GM23338 (cell line): Measurements from ENCODE around the gene IFTAP. TPM values are rescaled to one million over a fixed set of nuclear protein-coding genes. Genes with fewer than 3 reads are reported as not detected.

Experiments
- ATAC-seq: fragments of 200-7000 bp; cut with Tn5 transposase; 3 replicates; pipeline ENCODE4 v1.9.1; 2020
- DNase-seq: peaks from one replicate; pipeline ENCODE4 v3.0.0-alpha.2; 2015; ENCODE audit warnings: low spot score
- H2AFZ ChIP-seq: fragments of 200-600 bp; sonication (generic); 2 replicates; pipeline ENCODE4 v1.8.0; 2016; ENCODE audit warnings: antibody characterized with exemption, mild to moderate bottlenecking, moderate library complexity
- H3F3A ChIP-seq: fragments of 200-600 bp; sonication (generic); replicated peaks from 2 replicates; pipeline ENCODE4 v1.8.0; 2017; ENCODE audit warnings: antibody characterized with exemption, mixed run types, low read depth
- H3K27ac ChIP-seq: fragments of 200-600 bp; sonication (generic); 2 replicates; pipeline ENCODE4 v1.6.1; 2016; ENCODE audit warnings: low read depth
- H3K27me3 ChIP-seq: fragments of 200-600 bp; sonication (generic); 2 replicates; pipeline ENCODE4 v1.8.0; 2016; ENCODE audit warnings: mild to moderate bottlenecking, mixed run types, moderate library complexity; ENCODE audit not compliant: insufficient read depth
- H3K36me3 ChIP-seq: fragments of 200-600 bp; sonication (generic); 2 replicates; pipeline ENCODE4 v1.8.0; 2016; ENCODE audit warnings: mild to moderate bottlenecking; ENCODE audit not compliant: insufficient read depth
- H3K4me1 ChIP-seq: fragments of 200-600 bp; sonication (generic); 2 replicates; pipeline ENCODE4 v1.8.0; 2016; ENCODE audit warnings: mild to moderate bottlenecking, moderate library complexity; ENCODE audit not compliant: insufficient read depth
- H3K4me2 ChIP-seq: fragments of 200-600 bp; sonication (generic); 2 replicates; pipeline ENCODE4 v1.7.1; 2017; ENCODE audit warnings: mixed run types
- H3K4me3 ChIP-seq: fragments of 200-600 bp; sonication (generic); 2 replicates; pipeline ENCODE4 v1.6.1; 2016; ENCODE audit warnings: mixed run types
- H3K79me2 ChIP-seq: fragments of 200-600 bp; sonication (generic); replicated peaks from 2 replicates; pipeline ENCODE4 v1.8.0; 2017; ENCODE audit warnings: mild to moderate bottlenecking; ENCODE audit not compliant: insufficient read depth
- H3K9me2 ChIP-seq: fragments of 200-600 bp; sonication (generic); 2 replicates; pipeline ENCODE4 v1.8.0; 2017; ENCODE audit not compliant: insufficient read depth
- H4K20me1 ChIP-seq: fragments of 200-600 bp; sonication (generic); replicated peaks from 2 replicates; pipeline ENCODE4 v1.8.0; 2017; ENCODE audit warnings: mild to moderate bottlenecking; ENCODE audit not compliant: insufficient read depth
- H3K27ac Mint-ChIP-seq: 2 replicates; pipeline ENCODE4 v1.8.0; 2020; ENCODE audit warnings: inconsistent platforms, mild to moderate bottlenecking, moderate library complexity, mixed read lengths
- H3K27me3 Mint-ChIP-seq: 3 replicates; pipeline ENCODE4 v1.8.0; 2022; ENCODE audit warnings: low read depth, mild to moderate bottlenecking, moderate library complexity, mixed read lengths, inconsistent platforms; ENCODE audit not compliant: insufficient read depth, poor library complexity
- H3K36me3 Mint-ChIP-seq: 3 replicates; pipeline ENCODE4 v1.8.0; 2021; ENCODE audit warnings: low read depth, mild to moderate bottlenecking, inconsistent platforms, moderate library complexity, mixed read lengths
- H3K4me1 Mint-ChIP-seq: 3 replicates; pipeline ENCODE4 v1.8.0; 2020; ENCODE audit warnings: mild to moderate bottlenecking, inconsistent platforms, mixed read lengths
- H3K4me3 Mint-ChIP-seq: 3 replicates; pipeline ENCODE4 v1.8.0; 2021; ENCODE audit warnings: moderate library complexity, mild to moderate bottlenecking, inconsistent platforms, mixed read lengths
- H3K9me3 Mint-ChIP-seq: 3 replicates; pipeline ENCODE4 v1.8.0; 2020; ENCODE audit warnings: moderate library complexity, mild to moderate bottlenecking, inconsistent platforms, mixed read lengths
- CREB1 ChIP-seq: fragments of 250-450 bp; sonication (Bioruptor Pico); IDR thresholded peaks from 2 replicates; pipeline ENCODE4 v1.5.0; 2020; ENCODE audit warnings: low read depth, mild to moderate bottlenecking, moderate library complexity
- polyA plus RNA-seq: library from polyadenylated mRNA; unstranded; fragments of >200 nt; fragmentation: Nextera tagmentation; extraction: Ambion mirVana; gene quantifications from 2 replicates; pipeline ENCODE4 v1.2.1, GENCODE V29; 2016
- total RNA-seq: library from RNA; depleted of rRNA; stranded (reverse); fragments of >200 nt; shearing (Covaris generic); gene quantifications from 2 replicates; pipeline ENCODE4 v1.2.3, GENCODE V29; 2014
- TF ChIP-seq, protein P1 (sequence below): fragments of 250-450 bp; sonication (Bioruptor Pico); IDR thresholded peaks from 2 replicates; pipeline ENCODE4 v1.5.0; 2020; ENCODE audit warnings: mild to moderate bottlenecking, moderate library complexity
- TF ChIP-seq, protein P2 (sequence below), 2 experiments: fragments of 200-600 bp in 1 of 2; sonication (generic) in 1 of 2; conservative IDR thresholded peaks; 2 replicates each; pipeline versions ENCODE4 v1.5.1 to v1.6.1; 2016 to 2017; ENCODE audit warnings: antibody characterized with exemption in 2 of 2, low read depth in 2 of 2, mild to moderate bottlenecking in 2 of 2, moderate library complexity in 1 of 2
- TF ChIP-seq, protein P3 (sequence below): IDR thresholded peaks from one replicate; pipeline ENCODE4 v1.6.1; 2018; ENCODE audit warnings: antibody characterized with exemption; ENCODE audit not compliant: unreplicated experiment

The IFTAP gene
- total and polyA plus RNA-seq, 2 experiments from 2014 or later: 17.1 to 39.1 TPM

DNA sequence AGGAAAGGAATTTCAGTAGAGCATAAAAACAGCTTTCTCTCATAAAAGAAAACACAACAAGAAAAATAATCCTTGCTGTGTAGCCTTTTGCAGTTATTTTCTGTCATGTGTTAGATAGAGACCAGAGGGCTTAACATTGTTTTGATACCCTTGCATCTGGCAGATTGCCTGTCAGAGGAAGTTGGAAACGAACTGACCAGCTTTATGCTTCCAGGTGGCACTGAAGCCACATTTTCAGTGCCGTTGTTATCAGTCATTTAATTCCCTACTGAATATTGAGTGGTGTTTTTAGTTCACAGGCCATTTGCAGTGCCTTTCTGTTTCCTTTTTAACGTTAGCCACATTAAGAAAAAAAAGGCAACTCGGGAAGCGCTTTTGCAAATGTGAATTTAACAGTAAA lies 25.2 kb downstream of the IFTAP start (continued):
- TF ChIP-seq, protein P1, sequence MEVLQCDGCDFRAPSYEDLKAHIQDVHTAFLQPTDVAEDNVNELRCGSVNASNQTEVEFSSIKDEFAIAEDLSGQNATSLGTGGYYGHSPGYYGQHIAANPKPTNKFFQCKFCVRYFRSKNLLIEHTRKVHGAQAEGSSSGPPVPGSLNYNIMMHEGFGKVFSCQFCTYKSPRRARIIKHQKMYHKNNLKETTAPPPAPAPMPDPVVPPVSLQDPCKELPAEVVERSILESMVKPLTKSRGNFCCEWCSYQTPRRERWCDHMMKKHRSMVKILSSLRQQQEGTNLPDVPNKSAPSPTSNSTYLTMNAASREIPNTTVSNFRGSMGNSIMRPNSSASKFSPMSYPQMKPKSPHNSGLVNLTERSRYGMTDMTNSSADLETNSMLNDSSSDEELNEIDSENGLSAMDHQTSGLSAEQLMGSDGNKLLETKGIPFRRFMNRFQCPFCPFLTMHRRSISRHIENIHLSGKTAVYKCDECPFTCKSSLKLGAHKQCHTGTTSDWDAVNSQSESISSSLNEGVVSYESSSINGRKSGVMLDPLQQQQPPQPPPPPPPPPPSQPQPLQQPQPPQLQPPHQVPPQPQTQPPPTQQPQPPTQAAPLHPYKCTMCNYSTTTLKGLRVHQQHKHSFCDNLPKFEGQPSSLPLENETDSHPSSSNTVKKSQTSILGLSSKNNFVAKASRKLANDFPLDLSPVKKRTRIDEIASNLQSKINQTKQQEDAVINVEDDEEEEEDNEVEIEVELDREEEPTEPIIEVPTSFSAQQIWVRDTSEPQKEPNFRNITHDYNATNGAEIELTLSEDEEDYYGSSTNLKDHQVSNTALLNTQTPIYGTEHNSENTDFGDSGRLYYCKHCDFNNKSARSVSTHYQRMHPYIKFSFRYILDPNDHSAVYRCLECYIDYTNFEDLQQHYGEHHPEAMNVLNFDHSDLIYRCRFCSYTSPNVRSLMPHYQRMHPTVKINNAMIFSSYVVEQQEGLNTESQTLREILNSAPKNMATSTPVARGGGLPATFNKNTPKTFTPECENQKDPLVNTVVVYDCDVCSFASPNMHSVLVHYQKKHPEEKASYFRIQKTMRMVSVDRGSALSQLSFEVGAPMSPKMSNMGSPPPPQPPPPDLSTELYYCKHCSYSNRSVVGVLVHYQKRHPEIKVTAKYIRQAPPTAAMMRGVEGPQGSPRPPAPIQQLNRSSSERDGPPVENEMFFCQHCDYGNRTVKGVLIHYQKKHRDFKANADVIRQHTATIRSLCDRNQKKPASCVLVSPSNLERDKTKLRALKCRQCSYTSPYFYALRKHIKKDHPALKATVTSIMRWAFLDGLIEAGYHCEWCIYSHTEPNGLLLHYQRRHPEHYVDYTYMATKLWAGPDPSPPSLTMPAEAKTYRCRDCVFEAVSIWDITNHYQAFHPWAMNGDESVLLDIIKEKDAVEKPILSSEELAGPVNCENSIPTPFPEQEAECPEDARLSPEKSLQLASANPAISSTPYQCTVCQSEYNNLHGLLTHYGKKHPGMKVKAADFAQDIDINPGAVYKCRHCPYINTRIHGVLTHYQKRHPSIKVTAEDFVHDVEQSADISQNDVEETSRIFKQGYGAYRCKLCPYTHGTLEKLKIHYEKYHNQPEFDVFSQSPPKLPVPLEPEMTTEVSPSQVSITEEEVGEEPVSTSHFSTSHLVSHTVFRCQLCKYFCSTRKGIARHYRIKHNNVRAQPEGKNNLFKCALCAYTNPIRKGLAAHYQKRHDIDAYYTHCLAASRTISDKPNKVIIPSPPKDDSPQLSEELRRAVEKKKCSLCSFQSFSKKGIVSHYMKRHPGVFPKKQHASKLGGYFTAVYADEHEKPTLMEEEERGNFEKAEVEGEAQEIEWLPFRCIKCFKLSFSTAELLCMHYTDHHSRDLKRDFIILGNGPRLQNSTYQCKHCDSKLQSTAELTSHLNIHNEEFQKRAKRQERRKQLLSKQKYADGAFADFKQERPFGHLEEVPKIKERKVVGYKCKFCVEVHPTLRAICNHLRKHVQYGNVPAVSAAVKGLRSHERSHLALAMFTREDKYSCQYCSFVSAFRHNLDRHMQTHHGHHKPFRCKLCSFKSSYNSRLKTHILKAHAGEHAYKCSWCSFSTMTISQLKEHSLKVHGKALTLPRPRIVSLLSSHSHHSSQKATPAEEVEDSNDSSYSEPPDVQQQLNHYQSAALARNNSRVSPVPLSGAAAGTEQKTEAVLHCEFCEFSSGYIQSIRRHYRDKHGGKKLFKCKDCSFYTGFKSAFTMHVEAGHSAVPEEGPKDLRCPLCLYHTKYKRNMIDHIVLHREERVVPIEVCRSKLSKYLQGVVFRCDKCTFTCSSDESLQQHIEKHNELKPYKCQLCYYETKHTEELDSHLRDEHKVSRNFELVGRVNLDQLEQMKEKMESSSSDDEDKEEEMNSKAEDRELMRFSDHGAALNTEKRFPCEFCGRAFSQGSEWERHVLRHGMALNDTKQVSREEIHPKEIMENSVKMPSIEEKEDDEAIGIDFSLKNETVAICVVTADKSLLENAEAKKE: no peak
- TF ChIP-seq CREB1 (CRISPR knock-in tag): no peak
- TF ChIP-seq, protein P2, sequence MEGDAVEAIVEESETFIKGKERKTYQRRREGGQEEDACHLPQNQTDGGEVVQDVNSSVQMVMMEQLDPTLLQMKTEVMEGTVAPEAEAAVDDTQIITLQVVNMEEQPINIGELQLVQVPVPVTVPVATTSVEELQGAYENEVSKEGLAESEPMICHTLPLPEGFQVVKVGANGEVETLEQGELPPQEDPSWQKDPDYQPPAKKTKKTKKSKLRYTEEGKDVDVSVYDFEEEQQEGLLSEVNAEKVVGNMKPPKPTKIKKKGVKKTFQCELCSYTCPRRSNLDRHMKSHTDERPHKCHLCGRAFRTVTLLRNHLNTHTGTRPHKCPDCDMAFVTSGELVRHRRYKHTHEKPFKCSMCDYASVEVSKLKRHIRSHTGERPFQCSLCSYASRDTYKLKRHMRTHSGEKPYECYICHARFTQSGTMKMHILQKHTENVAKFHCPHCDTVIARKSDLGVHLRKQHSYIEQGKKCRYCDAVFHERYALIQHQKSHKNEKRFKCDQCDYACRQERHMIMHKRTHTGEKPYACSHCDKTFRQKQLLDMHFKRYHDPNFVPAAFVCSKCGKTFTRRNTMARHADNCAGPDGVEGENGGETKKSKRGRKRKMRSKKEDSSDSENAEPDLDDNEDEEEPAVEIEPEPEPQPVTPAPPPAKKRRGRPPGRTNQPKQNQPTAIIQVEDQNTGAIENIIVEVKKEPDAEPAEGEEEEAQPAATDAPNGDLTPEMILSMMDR (conservative IDR thresholded peaks at IDR 0.05; ENCODE audit: low read depth in 2 of 2): no peak

DNA sequence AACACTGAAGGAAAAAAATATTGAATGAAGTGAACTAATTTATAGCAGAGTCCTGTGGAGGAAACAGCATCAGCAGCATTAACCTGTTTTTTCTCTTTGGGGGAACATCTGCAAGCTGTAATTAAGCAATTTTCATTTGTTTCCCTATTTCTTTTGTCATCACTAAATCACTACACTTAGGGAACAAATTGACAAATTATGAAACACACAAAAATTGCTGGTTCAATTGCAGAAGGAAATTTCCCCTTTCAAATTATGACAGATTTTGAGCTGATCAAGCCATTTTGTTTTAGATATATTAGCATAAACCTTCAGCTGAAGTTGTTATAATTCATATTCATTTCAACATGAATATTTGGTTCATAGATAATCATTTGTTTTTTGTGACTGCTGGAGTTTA lies 25.9 kb downstream of the IFTAP start:
- no peak overlapping the region for H3K4me3 Mint-ChIP-seq
- no peaks in the 10 kb centered on the region for H3K27me3 Mint-ChIP-seq
- no peak for DNase-seq
- Histone ChIP-seq H3K9me2 (no peaks in the 10 kb centered on the region), H4K20me1 (0 out of 2 replicates have a peak, but pooled peaks cover 2% of the 10 kb centered on the region), H3K36me3 (no peaks in the 10 kb centered on the region), H2AFZ (no peak overlapping the region), H3K27me3 (no peaks in the 10 kb centered on the region), H3K4me2 (no peak overlapping the region), H3F3A (no peaks in the 10 kb centered on the region), H3K4me3 (no peak overlapping the region), H3K27ac (no peak overlapping the region), H3K4me1 (no peaks in the 10 kb centered on the region), H3K79me2 (no peaks in the 10 kb centered on the region)
- ATAC-seq: no peak
- H3K4me1 Mint-ChIP-seq: no peaks in the 10 kb centered on the region
- H3K27ac Mint-ChIP-seq: no peak overlapping the region
- H3K36me3 Mint-ChIP-seq: no peaks in the 10 kb centered on the region
- no peaks in the 10 kb centered on the region for H3K9me3 Mint-ChIP-seq
- TF ChIP-seq, protein P2 (conservative IDR thresholded peaks at IDR 0.05; ENCODE audit: low read depth in 2 of 2): no peak
- TF ChIP-seq, protein P3, sequence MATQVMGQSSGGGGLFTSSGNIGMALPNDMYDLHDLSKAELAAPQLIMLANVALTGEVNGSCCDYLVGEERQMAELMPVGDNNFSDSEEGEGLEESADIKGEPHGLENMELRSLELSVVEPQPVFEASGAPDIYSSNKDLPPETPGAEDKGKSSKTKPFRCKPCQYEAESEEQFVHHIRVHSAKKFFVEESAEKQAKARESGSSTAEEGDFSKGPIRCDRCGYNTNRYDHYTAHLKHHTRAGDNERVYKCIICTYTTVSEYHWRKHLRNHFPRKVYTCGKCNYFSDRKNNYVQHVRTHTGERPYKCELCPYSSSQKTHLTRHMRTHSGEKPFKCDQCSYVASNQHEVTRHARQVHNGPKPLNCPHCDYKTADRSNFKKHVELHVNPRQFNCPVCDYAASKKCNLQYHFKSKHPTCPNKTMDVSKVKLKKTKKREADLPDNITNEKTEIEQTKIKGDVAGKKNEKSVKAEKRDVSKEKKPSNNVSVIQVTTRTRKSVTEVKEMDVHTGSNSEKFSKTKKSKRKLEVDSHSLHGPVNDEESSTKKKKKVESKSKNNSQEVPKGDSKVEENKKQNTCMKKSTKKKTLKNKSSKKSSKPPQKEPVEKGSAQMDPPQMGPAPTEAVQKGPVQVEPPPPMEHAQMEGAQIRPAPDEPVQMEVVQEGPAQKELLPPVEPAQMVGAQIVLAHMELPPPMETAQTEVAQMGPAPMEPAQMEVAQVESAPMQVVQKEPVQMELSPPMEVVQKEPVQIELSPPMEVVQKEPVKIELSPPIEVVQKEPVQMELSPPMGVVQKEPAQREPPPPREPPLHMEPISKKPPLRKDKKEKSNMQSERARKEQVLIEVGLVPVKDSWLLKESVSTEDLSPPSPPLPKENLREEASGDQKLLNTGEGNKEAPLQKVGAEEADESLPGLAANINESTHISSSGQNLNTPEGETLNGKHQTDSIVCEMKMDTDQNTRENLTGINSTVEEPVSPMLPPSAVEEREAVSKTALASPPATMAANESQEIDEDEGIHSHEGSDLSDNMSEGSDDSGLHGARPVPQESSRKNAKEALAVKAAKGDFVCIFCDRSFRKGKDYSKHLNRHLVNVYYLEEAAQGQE: no peak
